Measurements from ENCODE around the gene PRMT7.

PRMT7 gene

GRCh38 chr16:68395167-68395786 is 84.5 kb downstream of the PRMT7 start:
- DNase-seq (ENCODE audit: low read depth), result no peak

GRCh38 chr16:68395815-68396214 is 85.0 kb downstream of the PRMT7 start:
- no peak for DNase-seq (ENCODE audit: low read depth)

- peak; percentile 46 for DNase-seq (ENCODE audit: low read depth)
Measured at GRCh38 chr16:68396481-68396880, 85.7 kb downstream of the PRMT7 start.

- no peak for DNase-seq (ENCODE audit: low read depth)
Measured at GRCh38 chr16:68397710-68398201, 86.9 kb downstream of the PRMT7 start.

GRCh38 chr16:68399456-68399855 is 88.6 kb downstream of the PRMT7 start:
- no peak for DNase-seq (ENCODE audit: low read depth)

GRCh38 chr16:68400083-68400923 is 89.5 kb downstream of the PRMT7 start:
- no peak for DNase-seq (ENCODE audit: low read depth)

- peak; percentile 9 for DNase-seq (ENCODE audit: low read depth)
Measured at GRCh38 chr16:68400924-68401460, 90.2 kb downstream of the PRMT7 start.

- DNase-seq (ENCODE audit: low read depth), result no peak
Measured at GRCh38 chr16:68401871-68402747, 91.3 kb downstream of the PRMT7 start.

- DNase-seq (ENCODE audit: low read depth), result no peak
Measured at GRCh38 chr16:68402748-68403040, 91.9 kb downstream of the PRMT7 start.

GRCh38 chr16:68403177-68403576 is 92.4 kb downstream of the PRMT7 start:
- DNase-seq (ENCODE audit: low read depth), result no peak

- no peak for DNase-seq (ENCODE audit: low read depth)
Measured at GRCh38 chr16:68403704-68404103, 92.9 kb downstream of the PRMT7 start.

- DNase-seq (ENCODE audit: low read depth), result no peak
Measured at GRCh38 chr16:68404736-68405345, 94.0 kb downstream of the PRMT7 start.

GRCh38 chr16:68406458-68407152 is 95.8 kb downstream of the PRMT7 start:
- no peak for DNase-seq (ENCODE audit: low read depth)
